ENCODE measurements around the gene UBXN6. TPM values are rescaled to one million over a fixed set of nuclear protein-coding genes. Genes with fewer than 3 reads are reported as not detected.

The UBXN6 gene
- total RNA-seq, 4 donors from 2014 or later = 93.8 to 230 (median 114) TPM

DNA sequence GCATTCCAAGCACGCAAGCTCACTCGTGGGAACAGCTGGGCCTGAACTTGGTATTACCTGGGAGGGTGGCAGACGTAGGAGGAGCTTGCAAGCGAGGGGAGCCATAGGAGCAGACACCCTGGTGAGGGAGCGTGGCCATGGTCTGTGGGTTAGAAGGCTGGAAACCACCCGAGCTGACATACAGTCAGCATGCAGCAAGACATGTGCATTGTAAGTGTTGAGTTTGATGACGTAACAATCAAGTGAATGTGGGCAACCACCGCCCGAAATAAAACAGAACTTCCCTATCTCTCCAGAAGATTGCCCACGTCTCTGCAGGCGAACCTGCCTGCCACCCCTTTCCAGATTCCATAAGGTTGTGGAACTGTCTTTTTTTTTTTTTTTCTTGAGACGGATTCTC lies 26.8 kb downstream of the UBXN6 start:
- intact Hi-C loops (cut with DNase I; ENCODE audit: low total_unique reads) = no loop called here

DNA sequence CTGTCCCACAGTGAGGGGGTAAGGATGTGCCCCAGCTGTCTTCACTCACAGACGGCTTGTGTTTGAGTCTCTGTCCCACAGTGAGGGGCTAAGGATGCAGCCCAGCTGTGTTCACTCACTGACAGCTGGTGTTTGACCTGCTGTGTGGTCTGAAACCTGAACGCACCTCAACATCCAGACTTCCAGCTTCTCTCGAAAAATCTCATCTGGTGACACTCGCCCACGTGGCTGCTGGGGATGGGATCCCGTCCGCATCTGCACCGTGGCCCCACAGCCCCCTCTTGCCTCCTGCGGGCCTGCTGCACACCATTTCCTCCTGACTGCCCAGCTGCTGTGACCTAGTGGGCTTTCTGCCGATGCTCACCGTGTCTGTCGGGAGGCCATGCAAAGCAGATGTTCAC lies 27.8 kb downstream of the UBXN6 start:
- no peak for DNase-seq
- H3K27me3 ChIP-seq = no peaks in the 10 kb centered on the region
- H3K27ac ChIP-seq = no peak overlapping the region
- peaks cover 0 to 34% of the 10 kb centered on the region in 2 donors for H3K36me3 ChIP-seq
- H3K4me3 ChIP-seq = no peak overlapping the region
- no peaks in the 10 kb centered on the region for H3K4me1 ChIP-seq
- in situ Hi-C loops (cut with MboI; ENCODE audit: low sequenced_read_pairs in 4 of 4) (no loop called here), intact Hi-C loops (cut with DNase I; ENCODE audit: low total_unique reads) (no loop called here)
- no peaks in the 10 kb centered on the region for H3K9me3 ChIP-seq
- no peak for ATAC-seq
- TF ChIP-seq, protein P1, sequence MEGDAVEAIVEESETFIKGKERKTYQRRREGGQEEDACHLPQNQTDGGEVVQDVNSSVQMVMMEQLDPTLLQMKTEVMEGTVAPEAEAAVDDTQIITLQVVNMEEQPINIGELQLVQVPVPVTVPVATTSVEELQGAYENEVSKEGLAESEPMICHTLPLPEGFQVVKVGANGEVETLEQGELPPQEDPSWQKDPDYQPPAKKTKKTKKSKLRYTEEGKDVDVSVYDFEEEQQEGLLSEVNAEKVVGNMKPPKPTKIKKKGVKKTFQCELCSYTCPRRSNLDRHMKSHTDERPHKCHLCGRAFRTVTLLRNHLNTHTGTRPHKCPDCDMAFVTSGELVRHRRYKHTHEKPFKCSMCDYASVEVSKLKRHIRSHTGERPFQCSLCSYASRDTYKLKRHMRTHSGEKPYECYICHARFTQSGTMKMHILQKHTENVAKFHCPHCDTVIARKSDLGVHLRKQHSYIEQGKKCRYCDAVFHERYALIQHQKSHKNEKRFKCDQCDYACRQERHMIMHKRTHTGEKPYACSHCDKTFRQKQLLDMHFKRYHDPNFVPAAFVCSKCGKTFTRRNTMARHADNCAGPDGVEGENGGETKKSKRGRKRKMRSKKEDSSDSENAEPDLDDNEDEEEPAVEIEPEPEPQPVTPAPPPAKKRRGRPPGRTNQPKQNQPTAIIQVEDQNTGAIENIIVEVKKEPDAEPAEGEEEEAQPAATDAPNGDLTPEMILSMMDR (IDR thresholded peaks at IDR 0.05 in 4 of 5, conservative IDR thresholded peaks at IDR 0.05 in 1 of 5) = no peak
- no peak for TF ChIP-seq POLR2A (IDR thresholded peaks at IDR 0.05)

More for the DNA sequence above, 26.8 kb downstream of the UBXN6 start:
- TF ChIP-seq, protein P1 (IDR thresholded peaks at IDR 0.05 in 4 of 5, conservative IDR thresholded peaks at IDR 0.05 in 1 of 5) = no peak
- TF ChIP-seq POLR2A (IDR thresholded peaks at IDR 0.05) = no peak
- Histone ChIP-seq H3K4me1 (no peaks in the 10 kb centered on the region), H3K27ac (no peak overlapping the region), H3K27me3 (no peaks in the 10 kb centered on the region), H3K9me3 (no peaks in the 10 kb centered on the region), H3K4me3 (no peak overlapping the region), H3K36me3 (peaks cover 0 to 34% of the 10 kb centered on the region in 2 donors)
- ATAC-seq (no peak), DNase-seq (no peak)
- in situ Hi-C loops (cut with MboI; ENCODE audit: low sequenced_read_pairs in 4 of 4) = no loop called here

GRCh38 chr19:4429256-4429655 lies 28.3 kb downstream of the UBXN6 start:
- Histone ChIP-seq H3K27me3 (no peaks in the 10 kb centered on the region), H3K9me3 (no peaks in the 10 kb centered on the region), H3K4me3 (no peak overlapping the region), H3K27ac (no peak overlapping the region), H3K4me1 (no peaks in the 10 kb centered on the region), H3K36me3 (peaks cover 0 to 34% of the 10 kb centered on the region in 2 donors)
- DNase-seq (no peak), ATAC-seq (no peak)
- intact Hi-C loops (cut with DNase I; ENCODE audit: low total_unique reads) (no loop called here), in situ Hi-C loops (cut with MboI; ENCODE audit: low sequenced_read_pairs in 4 of 4) (no loop called here)
- TF ChIP-seq POLR2A (IDR thresholded peaks at IDR 0.05) = no peak
- TF ChIP-seq, protein P1 (IDR thresholded peaks at IDR 0.05 in 4 of 5, conservative IDR thresholded peaks at IDR 0.05 in 1 of 5) = no peak

- intact Hi-C loops (cut with DNase I; ENCODE audit: low total_unique reads) (no loop called here), in situ Hi-C loops (cut with MboI; ENCODE audit: low sequenced_read_pairs in 4 of 4) (no loop called here)
- no peak for TF ChIP-seq POLR2A (IDR thresholded peaks at IDR 0.05)
- TF ChIP-seq, protein P1 (IDR thresholded peaks at IDR 0.05 in 4 of 5, conservative IDR thresholded peaks at IDR 0.05 in 1 of 5) = no peak
- ATAC-seq = no peak
- no peaks in the 10 kb centered on the region for H3K4me1 ChIP-seq
- H3K9me3 ChIP-seq = no peaks in the 10 kb centered on the region
- DNase-seq = no peak
- no peaks in the 10 kb centered on the region for H3K27me3 ChIP-seq
- peaks cover 0 to 33% of the 10 kb centered on the region in 2 donors for H3K36me3 ChIP-seq
- H3K27ac ChIP-seq = no peak overlapping the region
- H3K4me3 ChIP-seq = no peak overlapping the region
Observed at GRCh38 chr19:4428326-4428975, 29.1 kb downstream of the UBXN6 start.

GRCh38 chr19:4425537-4425936 lies 32.1 kb downstream of the UBXN6 start:
- TF ChIP-seq, protein P1 (IDR thresholded peaks at IDR 0.05 in 4 of 5, conservative IDR thresholded peaks at IDR 0.05 in 1 of 5) = no peak
- no peak for TF ChIP-seq POLR2A (IDR thresholded peaks at IDR 0.05)
- ATAC-seq (no peak), DNase-seq (no peak)
- Histone ChIP-seq H3K9me3 (no peaks in the 10 kb centered on the region), H3K4me1 (no peaks in the 10 kb centered on the region), H3K4me3 (no peak overlapping the region), H3K27me3 (no peaks in the 10 kb centered on the region), H3K27ac (no peak overlapping the region), H3K36me3 (peaks cover 0 to 20% of the 10 kb centered on the region in 2 donors)
- intact Hi-C loops (cut with DNase I; ENCODE audit: low total_unique reads) = no loop called here
- in situ Hi-C loops (cut with MboI; ENCODE audit: low sequenced_read_pairs in 4 of 4) = no loop called here

Data from gastrocnemius medialis (tissue), 4 donors.